Measurements from ENCODE around the gene IQGAP1.

GRCh38 chr15:90379263-90379662, 8.8 kb upstream of the IQGAP1 start:
- TF ChIP-seq TAF1 (conservative IDR thresholded peaks at IDR 0.05) (no peak), MAX (IDR thresholded peaks at IDR 0.05) (no peak), YY1 (IDR thresholded peaks at IDR 0.05) (no peak), RAD21 (IDR thresholded peaks at IDR 0.05) (no peak), CTCF (IDR thresholded peaks at IDR 0.05; ENCODE audit: low read depth, low read length, missing input control) (no peak), JUND (IDR thresholded peaks at IDR 0.05) (no peak)

Data from liver (tissue), 3 donors.